ENCODE measurements around the gene EPB42. TPM values are rescaled to one million over a fixed set of nuclear protein-coding genes. Genes with fewer than 3 reads are reported as not detected.

Gene EPB42
- total RNA-seq, 8 experiments from 2014 or later, result 0.17 to 0.81 (median 0.27) TPM; not detected in 5

DNA sequence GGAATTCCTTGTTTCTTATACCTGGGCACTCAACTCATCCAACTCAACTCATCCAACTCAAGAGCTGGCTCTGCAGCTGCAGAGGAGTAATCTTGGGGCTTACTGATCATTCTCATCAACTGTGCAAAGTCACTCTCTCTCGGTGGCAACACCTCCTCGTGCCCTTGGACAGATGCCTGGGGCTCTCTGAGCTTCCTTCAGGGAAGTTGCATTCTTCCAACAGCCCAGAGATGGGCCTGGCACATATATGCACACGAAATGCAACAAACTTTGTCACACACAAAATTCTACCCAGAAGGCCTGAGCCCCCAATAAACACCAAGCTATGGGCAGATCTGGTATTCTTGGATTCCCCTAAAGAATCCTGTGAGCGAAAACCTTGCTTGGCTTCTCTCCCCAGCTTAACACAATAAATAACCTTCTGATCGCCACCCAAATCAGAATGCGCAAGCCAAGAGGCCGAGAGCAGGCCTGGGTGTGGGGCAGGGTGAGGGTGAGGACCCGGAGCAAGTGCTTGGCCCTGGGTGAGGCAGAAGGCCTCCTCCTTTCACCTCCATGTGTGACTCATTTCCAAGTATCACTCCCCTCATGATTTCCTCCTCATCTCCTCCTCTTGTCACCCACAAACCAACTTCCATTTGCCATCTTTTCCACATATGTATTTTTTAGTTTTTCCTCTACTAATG is 30.5 kb upstream of the EPB42 start:
- peak in 3 of 8 experiments; percentile 26 to 72 (median 58) for ATAC-seq (replicated peaks in 6 of 8)
- Histone ChIP-seq H3K4me1 (replicated peaks in 1 of 2) (no peaks in the 10 kb centered on the region), H3K27ac (no peak overlapping the region), H3K4me3 (no peak overlapping the region)
- WGBS, 10 experiments, result 7 to 79% (median 60%) methylated on average over 3 to 8 of the region's 8 CpGs; no CpG with 5 or more reads in 2 of the 10 experiments
- in situ Hi-C loops (cut with MboI; ENCODE audit: low pct_unique_long_range_greater_than_20kb in 2 of 9, low sequenced_read_pairs in 9 of 9, unreplicated experiment in 9 of 9), result no loop called here

DNA sequence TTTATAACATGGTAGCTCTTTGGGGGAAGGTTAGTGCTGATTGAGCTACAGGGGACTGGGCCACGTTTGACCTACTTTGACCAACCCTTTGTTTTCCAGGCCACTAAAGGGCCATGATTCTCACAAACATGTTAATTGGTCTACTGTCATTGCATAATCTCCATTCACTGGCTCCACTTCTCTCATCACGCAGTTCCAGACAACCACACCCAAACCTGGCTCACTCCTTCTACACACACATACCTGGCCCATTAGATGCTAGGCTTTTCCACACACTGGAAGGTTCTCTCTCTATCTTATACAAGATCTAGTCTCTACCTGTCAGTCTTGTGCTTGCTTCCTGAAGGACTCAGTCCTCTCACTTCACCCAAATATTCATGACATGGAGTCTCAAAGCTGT is 30.0 kb upstream of the EPB42 start:
- H3K4me1 ChIP-seq (replicated peaks in 1 of 2), result no peaks in the 10 kb centered on the region
- peak in 1 of 8 experiments; percentile 5 for ATAC-seq (replicated peaks in 6 of 8)
- no peak overlapping the region for H3K27ac ChIP-seq
- no peak overlapping the region for H3K4me3 ChIP-seq
- WGBS, 10 experiments, result 0 to 83% (median 22%) methylated on average over 1 to 2 of the region's 2 CpGs; no CpG with 5 or more reads in 1 of the 10 experiments
- in situ Hi-C loops (cut with MboI; ENCODE audit: low pct_unique_long_range_greater_than_20kb in 2 of 9, low sequenced_read_pairs in 9 of 9, unreplicated experiment in 9 of 9), result no loop called here

DNA sequence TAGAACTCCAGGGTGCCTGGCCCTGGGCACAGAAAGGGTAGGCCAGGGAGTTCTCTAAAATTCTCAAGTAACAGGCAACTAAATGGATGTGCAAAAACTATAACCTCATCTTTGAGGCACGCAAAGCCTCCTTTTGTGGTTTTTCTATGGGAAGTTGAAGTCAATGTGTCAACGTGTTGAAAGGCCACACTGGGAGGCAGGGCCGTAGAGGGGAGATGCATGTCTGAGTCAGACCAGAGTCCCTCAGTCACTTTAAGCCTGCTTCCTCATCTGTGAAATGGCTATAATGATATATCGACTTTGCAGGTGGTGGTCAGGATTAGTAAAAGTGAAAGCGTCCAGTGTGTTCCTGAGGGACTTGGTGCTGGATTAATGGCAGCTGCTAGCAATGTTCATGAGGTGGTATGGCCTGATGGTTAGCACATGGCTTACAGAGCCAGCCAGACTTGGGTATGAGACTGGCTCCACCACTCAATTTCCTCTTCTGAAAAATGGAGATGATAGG is 28.9 kb upstream of the EPB42 start:
- H3K4me3 ChIP-seq, result no peak overlapping the region
- 0 to 70% (median 40%) methylated on average over 1 to 5 of the region's 5 CpGs; no CpG with 5 or more reads in 2 of the 10 experiments for WGBS, 10 experiments
- in situ Hi-C loops (cut with MboI; ENCODE audit: low pct_unique_long_range_greater_than_20kb in 2 of 9, low sequenced_read_pairs in 9 of 9, unreplicated experiment in 9 of 9), result no loop called here
- H3K27ac ChIP-seq, result no peak overlapping the region
- H3K4me1 ChIP-seq (replicated peaks in 1 of 2), result no peaks in the 10 kb centered on the region
- peak in 2 of 8 experiments; percentile 15 to 77 for ATAC-seq (replicated peaks in 6 of 8)

- in situ Hi-C loops (cut with MboI; ENCODE audit: low pct_unique_long_range_greater_than_20kb in 2 of 9, low sequenced_read_pairs in 9 of 9, unreplicated experiment in 9 of 9), result no loop called here
- Histone ChIP-seq H3K4me3 (no peak overlapping the region), H3K27ac (no peak overlapping the region), H3K4me1 (replicated peaks in 1 of 2) (no peaks in the 10 kb centered on the region)
- ATAC-seq (replicated peaks in 6 of 8), result peak in 2 of 8 experiments; percentile 5 to 36
- WGBS, 10 experiments, result 24 to 80% (median 72%) methylated on average over 1 to 2 of the region's 2 CpGs; no CpG with 5 or more reads in 5 of the 10 experiments
Measured at GRCh38 chr15:43249236-43249635, 28.4 kb upstream of the EPB42 start.

DNA sequence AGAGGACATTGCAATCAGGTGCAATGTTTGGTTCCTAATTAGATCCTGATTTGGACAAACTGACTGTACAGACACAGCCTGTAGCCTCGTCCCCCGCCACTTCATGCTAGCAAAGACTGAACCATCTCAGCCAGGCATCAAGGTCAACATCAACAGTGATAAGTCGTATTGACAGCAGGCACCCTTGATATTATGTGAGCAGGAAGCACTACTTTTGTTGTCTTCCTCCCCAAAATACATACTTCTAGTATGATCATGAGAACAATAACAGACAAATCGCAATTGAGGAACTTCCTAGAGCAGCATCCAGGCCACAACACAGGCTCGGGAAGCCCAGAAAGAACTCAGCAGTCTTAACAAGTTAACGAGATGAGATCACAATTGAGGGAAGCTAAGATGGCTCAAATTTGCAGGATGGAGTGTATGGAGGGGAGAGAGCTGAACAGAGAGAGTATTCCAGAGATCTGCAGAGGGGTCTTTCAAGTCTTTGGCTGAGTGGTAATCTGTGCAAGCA is 25.5 kb upstream of the EPB42 start:
- 45 to 94% (median 70%) methylated on average over 2 to 6 of the region's 6 CpGs; no CpG with 5 or more reads in 1 of the 10 experiments for WGBS, 10 experiments
- ATAC-seq (replicated peaks in 6 of 8), result no peak
- in situ Hi-C loops (cut with MboI; ENCODE audit: low pct_unique_long_range_greater_than_20kb in 2 of 9, low sequenced_read_pairs in 9 of 9, unreplicated experiment in 9 of 9), result no loop called here
- H3K27ac ChIP-seq, result no peak overlapping the region
- H3K4me3 ChIP-seq, result no peak overlapping the region
- H3K4me1 ChIP-seq (replicated peaks in 1 of 2), result no peaks in the 10 kb centered on the region

DNA sequence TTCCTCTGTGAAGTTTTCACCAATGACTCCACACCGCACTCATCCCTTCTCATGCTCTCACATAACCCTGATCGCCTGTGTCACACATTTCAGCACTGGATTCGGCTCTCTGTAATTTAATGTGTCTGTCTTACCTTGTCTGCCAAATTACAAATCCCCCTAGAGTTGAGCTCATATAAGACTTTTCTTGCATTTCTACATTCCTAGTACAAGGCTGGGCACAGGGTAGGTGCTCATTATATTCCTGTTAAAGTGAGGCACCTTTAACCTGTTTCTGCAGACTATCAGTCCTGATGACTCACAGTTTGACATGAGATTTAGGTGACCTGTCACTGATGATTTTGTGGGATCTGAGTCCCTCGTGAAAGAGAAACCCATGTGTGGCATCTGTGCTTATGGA is 23.3 kb upstream of the EPB42 start:
- no peak overlapping the region for H3K27ac ChIP-seq

GRCh38 chr15:43243020-43243645 is 22.3 kb upstream of the EPB42 start:
- Histone ChIP-seq H3K27ac (no peak overlapping the region), H3K4me3 (no peak overlapping the region), H3K4me1 (replicated peaks in 1 of 2) (no peaks in the 10 kb centered on the region)
- peak in 2 of 8 experiments; percentile 73 to 75 for ATAC-seq (replicated peaks in 6 of 8)
- in situ Hi-C loops (cut with MboI; ENCODE audit: low pct_unique_long_range_greater_than_20kb in 2 of 9, low sequenced_read_pairs in 9 of 9, unreplicated experiment in 9 of 9), result no loop called here
- WGBS, 10 experiments, result 30 to 83% (median 75%) methylated on average over 1 to 2 of the region's 2 CpGs; no CpG with 5 or more reads in 6 of the 10 experiments

More for the DNA sequence above, 23.3 kb upstream of the EPB42 start:
- WGBS, 10 experiments, result 0 to 100% (median 73%) methylated on average over 1 to 3 of the region's 4 CpGs; no CpG with 5 or more reads in 2 of the 10 experiments
- in situ Hi-C loops (cut with MboI; ENCODE audit: low pct_unique_long_range_greater_than_20kb in 2 of 9, low sequenced_read_pairs in 9 of 9, unreplicated experiment in 9 of 9), result no loop called here
- H3K4me1 ChIP-seq (replicated peaks in 1 of 2), result no peaks in the 10 kb centered on the region
- no peak for ATAC-seq (replicated peaks in 6 of 8)
- no peak overlapping the region for H3K4me3 ChIP-seq

DNA sequence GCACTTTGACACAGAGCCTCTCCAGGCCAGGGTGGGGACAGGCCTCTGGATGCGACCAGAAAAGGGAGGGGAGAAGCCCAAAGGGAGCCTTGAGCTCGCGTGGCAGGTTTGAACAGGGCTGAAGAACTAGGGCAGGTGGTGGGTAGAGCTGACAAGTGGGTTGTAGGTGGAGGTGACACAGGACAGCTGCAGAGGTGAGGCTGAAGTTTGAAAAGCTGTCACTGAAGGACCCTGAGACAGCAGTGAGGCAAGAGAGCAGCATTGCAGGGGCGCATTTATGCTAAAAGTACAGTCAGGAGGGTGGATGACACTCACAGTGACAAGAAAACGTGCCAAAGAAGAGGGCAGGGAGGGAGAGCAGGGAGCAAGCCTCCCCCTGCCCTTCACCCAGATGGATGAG is 21.8 kb upstream of the EPB42 start:
- peak in 1 of 8 experiments; percentile 13 for ATAC-seq (replicated peaks in 6 of 8)
- H3K4me3 ChIP-seq, result no peak overlapping the region
- 0 to 71% (median 44%) methylated on average over 1 to 5 of the region's 5 CpGs; no CpG with 5 or more reads in 4 of the 10 experiments for WGBS, 10 experiments
- in situ Hi-C loops (cut with MboI; ENCODE audit: low pct_unique_long_range_greater_than_20kb in 2 of 9, low sequenced_read_pairs in 9 of 9, unreplicated experiment in 9 of 9), result no loop called here
- H3K27ac ChIP-seq, result no peak overlapping the region
- no peaks in the 10 kb centered on the region for H3K4me1 ChIP-seq (replicated peaks in 1 of 2)

GRCh38 chr15:43241100-43241499 is 20.3 kb upstream of the EPB42 start:
- in situ Hi-C loops (cut with MboI; ENCODE audit: low pct_unique_long_range_greater_than_20kb in 2 of 9, low sequenced_read_pairs in 9 of 9, unreplicated experiment in 9 of 9), result no loop called here
- H3K27ac ChIP-seq, result no peak overlapping the region
- no peaks in the 10 kb centered on the region for H3K4me1 ChIP-seq (replicated peaks in 1 of 2)
- peak in 2 of 8 experiments; percentile 60 to 66 for ATAC-seq (replicated peaks in 6 of 8)
- WGBS, 10 experiments, result 90% methylated on average over 1 of the region's 1 CpG; no CpG with 5 or more reads in 9 of the 10 experiments
- no peak overlapping the region for H3K4me3 ChIP-seq

- Histone ChIP-seq H3K27ac (no peak overlapping the region), H3K4me1 (replicated peaks in 1 of 2) (no peaks in the 10 kb centered on the region), H3K4me3 (no peak overlapping the region)
- no peak for ATAC-seq (replicated peaks in 6 of 8)
- in situ Hi-C loops (cut with MboI; ENCODE audit: low pct_unique_long_range_greater_than_20kb in 2 of 9, low sequenced_read_pairs in 9 of 9, unreplicated experiment in 9 of 9), result no loop called here
- 30 to 89% (median 81%) methylated on average over 1 to 7 of the region's 7 CpGs; no CpG with 5 or more reads in 2 of the 10 experiments for WGBS, 10 experiments
Measured at GRCh38 chr15:43239732-43240491, 19.1 kb upstream of the EPB42 start.

- in situ Hi-C loops (cut with MboI; ENCODE audit: low pct_unique_long_range_greater_than_20kb in 2 of 9, low sequenced_read_pairs in 9 of 9, unreplicated experiment in 9 of 9), result no loop called here
- no peaks in the 10 kb centered on the region for H3K4me1 ChIP-seq (replicated peaks in 1 of 2)
- 18 to 100% (median 62%) methylated on average over 1 to 6 of the region's 10 CpGs; no CpG with 5 or more reads in 2 of the 10 experiments for WGBS, 10 experiments
- no peak overlapping the region for H3K4me3 ChIP-seq
- no peak overlapping the region for H3K27ac ChIP-seq
- no peak for ATAC-seq (replicated peaks in 6 of 8)
Measured at GRCh38 chr15:43238671-43239131, 17.9 kb upstream of the EPB42 start.

DNA sequence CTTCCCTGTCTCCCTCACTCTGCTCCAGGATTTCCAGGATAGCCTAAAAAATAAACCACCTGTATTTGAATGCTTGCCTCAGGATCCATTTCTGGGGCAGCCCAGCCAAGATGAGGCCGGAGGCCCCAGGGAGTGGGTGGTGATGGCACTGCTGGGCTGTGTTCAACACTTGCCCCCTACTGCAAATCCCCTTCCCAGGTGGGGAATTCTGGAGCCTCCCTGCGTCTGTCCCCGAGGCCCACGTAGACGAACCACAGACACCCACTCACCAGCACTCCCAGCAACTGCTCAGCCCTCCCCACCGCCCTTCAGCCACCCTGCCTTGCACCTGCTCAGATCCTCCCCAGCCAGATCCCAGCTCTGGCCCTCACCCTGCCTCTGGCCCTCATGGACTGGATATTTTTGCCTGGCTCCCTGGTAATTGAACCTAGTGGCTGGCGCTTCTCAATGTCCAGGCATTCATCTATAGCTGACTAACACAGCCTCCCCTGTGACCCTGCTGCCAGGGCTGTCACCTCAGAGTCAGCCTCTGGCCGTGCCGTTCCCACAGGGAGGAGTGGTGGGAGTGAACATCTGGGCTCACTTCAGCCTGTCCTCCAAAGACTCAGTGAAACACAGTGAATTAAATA is 17.1 kb upstream of the EPB42 start:
- H3K4me3 ChIP-seq, result no peak overlapping the region
- no peak overlapping the region for H3K27ac ChIP-seq
- H3K4me1 ChIP-seq (replicated peaks in 1 of 2), result no peaks in the 10 kb centered on the region
- peak in 2 of 8 experiments; percentile 28 to 48 for ATAC-seq (replicated peaks in 6 of 8)
- WGBS, 10 experiments, result 36 to 100% (median 82%) methylated on average over 1 to 4 of the region's 9 CpGs; no CpG with 5 or more reads in 7 of the 10 experiments
- in situ Hi-C loops (cut with MboI; ENCODE audit: low pct_unique_long_range_greater_than_20kb in 2 of 9, low sequenced_read_pairs in 9 of 9, unreplicated experiment in 9 of 9), result no loop called here
